K562 (cell line): ENCODE measurements around the gene ATXN1. TPM values are rescaled to one million over a fixed set of nuclear protein-coding genes. Genes with fewer than 3 reads are reported as not detected.
A peak's percentile ranks its signal among the peaks of the same experiment; 100 is the strongest.

Experiments
- ATAC-seq: fragments of 200-7000 bp; cut with Tn5 transposase; 3 replicates; pipeline ENCODE4 v1.9.1; 2020; ENCODE audit warnings: moderate library complexity
- BruUV-seq: library from RNA; stranded (reverse); fragments of 400-500 nt; replicated peaks from 2 replicates; lab custom pipeline; 2021; lab: Mats Ljungman, UMichigan
- CTCF ChIA-PET: fragments of 300-600 bp; formaldehyde crosslinking; extraction: SDS; loops from one replicate; lab custom pipeline; 2021; ENCODE audit warnings: low intra/inter-chr PET ratio; lab: Yijun Ruan, JAX
- POLR2A ChIA-PET: fragments of 300-600, 350-650 bp; sonication (Branson Sonifier 250); formaldehyde crosslinking; extraction: SDS; loops from one replicate; lab custom pipeline; 2021; ENCODE audit warnings: antibody characterized with exemption, inconsistent platforms; lab: Yijun Ruan, JAX
- DNase-seq, 4 experiments: peaks; one replicate each; pipeline versions ENCODE4 v3.0.0 to v3.0.0-alpha.2; 2011 to 2018; ENCODE audit warnings: low spot score in 3 of 4, mixed read lengths in 3 of 4; ENCODE audit errors: extremely low read depth in 1 of 4
- FAIRE-seq: peaks from 2 replicates; lab custom pipeline; 2011; peaks lifted over from hg19 to GRCh38; lab: Jason Lieb, UNC
- H2AFZ ChIP-seq: 2 replicates; pipeline ENCODE4 v1.6.0; 2011; ENCODE audit warnings: low read depth, low read length, control low read depth, inconsistent platforms
- H3K27ac ChIP-seq: fragments of 200-600 bp; 3 replicates; pipeline ENCODE4 v1.8.0; 2011; ENCODE audit warnings: low read depth, mild to moderate bottlenecking, control low read depth, inconsistent platforms, low read length, moderate library complexity, mixed read lengths; ENCODE audit errors: extremely low read depth
- H3K27me3 ChIP-seq, 2 experiments: fragments of 300-600 bp in 1 of 2; 2 replicates in 1 of 2; 3 replicates in 1 of 2; pipeline versions ENCODE4 v1.6.0 to v1.8.0; 2011; ENCODE audit warnings: inconsistent platforms in 2 of 2, low read length in 2 of 2, mild to moderate bottlenecking in 1 of 2, mixed read lengths in 1 of 2, moderate library complexity in 1 of 2; ENCODE audit not compliant: control insufficient read depth in 2 of 2, insufficient read depth in 2 of 2
- H3K36me3 ChIP-seq: fragments of 300-600 bp; 3 replicates; pipeline ENCODE4 v1.8.0; 2011; ENCODE audit warnings: mild to moderate bottlenecking, low read length, inconsistent platforms; ENCODE audit not compliant: control insufficient read depth, insufficient read depth
- H3K4me1 ChIP-seq, 2 experiments: fragments of 200-600 bp in 1 of 2; replicated peaks in 1 of 2; 2 replicates in 1 of 2; 3 replicates in 1 of 2; pipeline versions ENCODE4 v1.5.1 to v1.8.0; 2011; ENCODE audit warnings: inconsistent platforms in 2 of 2, low read length in 2 of 2, mild to moderate bottlenecking in 1 of 2, mixed read lengths in 1 of 2, moderate library complexity in 1 of 2; ENCODE audit not compliant: control insufficient read depth in 2 of 2, insufficient read depth in 2 of 2
- H3K4me2 ChIP-seq: 2 replicates; pipeline ENCODE4 v1.6.1; 2011; ENCODE audit warnings: low read length, control low read depth, inconsistent platforms, mixed read lengths; ENCODE audit not compliant: insufficient read depth
- H3K4me3 ChIP-seq: fragments of 200-600 bp; sonication (generic), shearing (Covaris generic); 2 replicates; pipeline ENCODE4 v1.5.1; 2016; ENCODE audit warnings: control low read depth, inconsistent platforms
- H3K79me2 ChIP-seq: fragments of 200-600 bp; 3 replicates; pipeline ENCODE4 v1.8.0; 2011; ENCODE audit warnings: low read length, inconsistent platforms; ENCODE audit not compliant: control insufficient read depth, insufficient read depth
- H3K9ac ChIP-seq, 2 experiments: 2 replicates each; pipeline versions ENCODE4 v1.6.0 to v1.6.1; 2011; ENCODE audit warnings: low read depth in 2 of 2, low read length in 2 of 2, control low read depth in 1 of 2, inconsistent platforms in 1 of 2, mild to moderate bottlenecking in 1 of 2, mixed read lengths in 1 of 2; ENCODE audit not compliant: insufficient read depth in 1 of 2
- H3K9me1 ChIP-seq: one replicate; pipeline ENCODE4 v1.6.0; 2011; ENCODE audit warnings: inconsistent platforms, mild to moderate bottlenecking, low read length, moderate library complexity; ENCODE audit not compliant: control insufficient read depth, insufficient read depth
- H3K9me3 ChIP-seq: replicated peaks from 2 replicates; pipeline ENCODE4 v1.5.1; 2011; ENCODE audit warnings: low read depth, low read length, inconsistent platforms; ENCODE audit not compliant: control insufficient read depth, insufficient read depth
- H4K20me1 ChIP-seq: replicated peaks from 2 replicates; pipeline ENCODE4 v1.6.1; 2011; ENCODE audit warnings: low read length, inconsistent platforms, mixed read lengths; ENCODE audit not compliant: control insufficient read depth, insufficient read depth
- BACH1 ChIP-seq: fragments of 200-800 bp; sonication (Bioruptor generic); IDR thresholded peaks from 2 replicates; pipeline ENCODE4 v1.6.1; 2016; ENCODE audit warnings: missing genetic modification characterization, missing compliant biosample characterization
- CBFA2T3 ChIP-seq: fragments of 450-650 bp; IDR thresholded peaks from 2 replicates; pipeline ENCODE4 v1.6.1; 2017
- FOSL1 ChIP-seq: fragments of 200-800 bp; sonication (Bioruptor generic); conservative IDR thresholded peaks from 2 replicates; pipeline ENCODE4 v1.6.1; 2016; ENCODE audit warnings: missing genetic modification characterization, missing compliant biosample characterization
- MCM2 ChIP-seq: fragments of 450-650 bp; IDR thresholded peaks from 2 replicates; pipeline ENCODE4 v1.6.1; 2017; ENCODE audit warnings: low read depth, mild to moderate bottlenecking
- NR1H2 ChIP-seq: sonication (generic); formaldehyde crosslinking; IDR thresholded peaks from 2 replicates; pipeline ENCODE4 v1.4.0; 2020; ENCODE audit warnings: mild to moderate bottlenecking, missing genetic modification reagents
- TCF3 ChIP-seq: sonication (generic); formaldehyde crosslinking; IDR thresholded peaks from 2 replicates; pipeline ENCODE4 v1.4.0; 2020; ENCODE audit warnings: mild to moderate bottlenecking, missing genetic modification reagents
- ZBTB7A ChIP-seq: IDR thresholded peaks from 2 replicates; pipeline ENCODE4 v1.6.1; 2011; ENCODE audit warnings: low read depth, mild to moderate bottlenecking, low read length, moderate library complexity, borderline replicate concordance; ENCODE audit not compliant: control insufficient read depth
- ZHX1 ChIP-seq: fragments of 150-350 bp; conservative IDR thresholded peaks from 2 replicates; pipeline ENCODE4 v1.6.1; 2014; ENCODE audit warnings: low read length
- ZNF12 ChIP-seq: sonication (generic); formaldehyde crosslinking; IDR thresholded peaks from 2 replicates; pipeline ENCODE4 v1.4.0; 2020; ENCODE audit warnings: mild to moderate bottlenecking, missing genetic modification reagents
- ZNF431 ChIP-seq: sonication (generic); formaldehyde crosslinking; IDR thresholded peaks from 2 replicates; pipeline ENCODE4 v1.8.0; 2022; ENCODE audit warnings: mild to moderate bottlenecking, missing genetic modification reagents
- in situ Hi-C: fragments of 300-500 bp; cut with MboI; formaldehyde crosslinking; loops from 4 replicates; pipeline ENCODE4 v1.15.0; 2018; ENCODE audit warnings: inconsistent platforms, mixed read lengths
- intact Hi-C: fragments of 100-400 bp; cut with micrococcal nuclease; formaldehyde crosslinking; loops from 2 replicates; pipeline ENCODE4 v1.14.2; 2022
- polyA plus RNA-seq, 8 experiments: library from polyadenylated mRNA; depleted of rRNA in 4 of 8; stranded (reverse) in 5 of 8; unstranded in 3 of 8; fragments of >200 nt; fragmentation: Nextera tagmentation in 2 of 8; fragmentation: Illumina TruSeq in 1 of 8; extraction: Ambion mirVana in 2 of 8; extraction: Trizol in 1 of 8; gene quantifications; 2 replicates each; pipeline versions ENCODE4 v1.2.1 to v1.2.3, GENCODE V29; 2011 to 2014; ENCODE audit warnings: inconsistent platforms in 1 of 8, missing spikeins in 1 of 8
- total RNA-seq, 7 experiments: library from RNA; depleted of rRNA in 6 of 7; stranded (reverse); fragments of >200 nt in 6 of 7; fragmentation: Illumina TruSeq in 2 of 7; extraction: Trizol in 2 of 7; gene quantifications; 2 replicates each; pipeline versions ENCODE4 v1.2.1 to v1.2.3, GENCODE V29; 2011 to 2021; ENCODE audit warnings: low replicate concordance in 1 of 7
- TF ChIP-seq, protein P1 (sequence below): sonication (generic); IDR thresholded peaks from 2 replicates; pipeline ENCODE4 v1.6.1; 2016

Gene ATXN1
- total and polyA plus RNA-seq, 9 of the 15 experiments (the other 6 are each of a cell fraction or from before 2014, with no cell fraction given), result under 0.01 to 1.2 (median 0.58) TPM

DNA sequence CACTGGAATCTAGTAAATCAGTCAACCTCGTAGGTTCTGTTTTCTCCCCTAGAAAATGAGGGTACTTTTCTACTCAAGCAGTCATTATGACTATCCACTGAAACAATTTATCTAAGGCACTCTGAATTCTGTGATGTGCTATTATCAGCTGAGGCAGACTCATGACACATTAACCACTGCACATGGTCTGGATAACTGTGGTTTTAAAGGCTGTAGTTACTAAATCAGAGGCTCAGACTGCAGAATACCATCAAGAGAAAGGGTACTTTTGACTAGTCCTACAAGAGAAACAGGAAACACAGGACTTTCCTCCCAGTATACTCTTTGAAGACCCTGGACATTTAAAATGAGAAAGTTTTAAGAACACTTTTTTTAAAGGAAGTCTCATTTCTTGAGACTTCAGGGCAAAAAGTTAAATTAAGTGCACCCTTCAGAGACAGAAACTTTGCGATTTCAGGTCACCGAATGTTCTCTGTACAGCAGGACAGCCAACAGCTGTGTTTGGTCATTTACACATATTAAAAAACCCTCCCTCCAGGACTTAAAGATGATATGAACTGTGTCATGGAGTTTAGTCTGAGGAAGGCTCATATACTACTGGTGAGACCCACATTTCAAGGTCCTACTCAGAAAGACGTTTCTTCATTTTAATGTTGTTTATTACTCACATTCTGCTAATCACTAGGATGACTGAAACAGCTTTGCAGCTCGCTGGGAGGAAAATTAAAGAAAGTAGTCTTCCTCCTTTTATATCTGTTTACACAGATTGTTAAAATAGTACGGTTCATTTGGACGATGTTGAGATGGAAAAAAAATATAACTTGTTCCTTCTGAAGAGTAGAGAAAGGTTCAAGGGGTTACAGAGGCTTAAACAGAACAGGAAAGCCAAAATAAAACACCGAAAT lies 19.9 kb downstream of the ATXN1 start (continued):
- TF ChIP-seq, protein P1, sequence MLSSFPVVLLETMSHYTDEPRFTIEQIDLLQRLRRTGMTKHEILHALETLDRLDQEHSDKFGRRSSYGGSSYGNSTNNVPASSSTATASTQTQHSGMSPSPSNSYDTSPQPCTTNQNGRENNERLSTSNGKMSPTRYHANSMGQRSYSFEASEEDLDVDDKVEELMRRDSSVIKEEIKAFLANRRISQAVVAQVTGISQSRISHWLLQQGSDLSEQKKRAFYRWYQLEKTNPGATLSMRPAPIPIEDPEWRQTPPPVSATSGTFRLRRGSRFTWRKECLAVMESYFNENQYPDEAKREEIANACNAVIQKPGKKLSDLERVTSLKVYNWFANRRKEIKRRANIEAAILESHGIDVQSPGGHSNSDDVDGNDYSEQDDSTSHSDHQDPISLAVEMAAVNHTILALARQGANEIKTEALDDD, result peak; percentile 22; the same call in 1 of the 2 replicates
- TF ChIP-seq NR1H2 (CRISPR knock-in tag) (no peak), CBFA2T3 (peak; percentile 36), ZBTB7A (no peak), ZNF12 (CRISPR knock-in tag) (no peak), FOSL1 (tag) (peak; percentile 71), TCF3 (CRISPR knock-in tag) (peak; percentile 30; the same call in 1 of the 2 replicates), ZNF431 (CRISPR knock-in tag) (no peak), MCM2 (no peak), BACH1 (tag) (no peak)

DNA sequence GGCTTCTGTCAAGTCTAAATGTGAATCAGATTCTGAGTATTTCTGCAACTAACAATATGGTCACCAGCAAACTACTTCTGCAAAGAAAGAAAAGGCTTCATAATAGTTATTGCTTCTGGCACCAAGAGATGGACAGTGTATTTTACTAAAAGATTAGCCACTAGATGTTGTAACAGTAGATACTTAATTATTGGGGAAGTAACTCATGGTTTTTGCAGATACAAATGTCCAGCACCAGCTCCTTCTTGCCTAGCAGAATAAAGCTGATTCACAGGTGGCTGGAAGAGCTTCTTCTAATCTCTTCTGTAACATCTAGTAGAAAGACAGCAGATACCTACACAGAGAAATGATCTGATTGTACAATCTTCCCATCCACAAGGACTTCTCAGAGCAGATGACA lies 21.2 kb downstream of the ATXN1 start:
- no peak for FAIRE-seq
- TF ChIP-seq ZHX1, result no peak
- TF ChIP-seq, all 486 proteins: peak for 0
- no peak overlapping the region for H3K27ac ChIP-seq
- H3K4me1 ChIP-seq, result no peaks in the 10 kb centered on the region
- CTCF ChIA-PET, result no interaction called here
- in situ Hi-C loops, result no loop called here
- peaks cover 5 to 13% of the 10 kb centered on the region in 2 experiments; a peak in 3 of 5 replicates for H3K27me3 ChIP-seq
- H3K36me3 ChIP-seq, result no peaks in the 10 kb centered on the region
- no peak for DNase-seq
- POLR2A ChIA-PET, result interaction anchor here (0.8 kb wide), 1 partner anchor 31 kb away, joined by 5 read pairs; no protein-coding TSS in a partner anchor
- no peak overlapping the region for H3K4me2 ChIP-seq
- H3K9me3 ChIP-seq, result no peaks in the 10 kb centered on the region
- no TSS peak for BruUV-seq
- intact Hi-C loops, result no loop called here
- no peaks in the 10 kb centered on the region for H3K9me1 ChIP-seq
- H2AFZ ChIP-seq, result no peak overlapping the region
- H3K4me3 ChIP-seq, result no peak overlapping the region
- ATAC-seq, result no peak
- H4K20me1 ChIP-seq, result no peaks in the 10 kb centered on the region
- no peak overlapping the region for H3K9ac ChIP-seq
- no peaks in the 10 kb centered on the region for H3K79me2 ChIP-seq
